Uterus (tissue), 2 donors: Measurements from ENCODE around the gene TNS1.

Experiments
- CTCF ChIP-seq, 4 experiments: fragments of 200-600 bp in 2 of 4; fragments of 450-650 bp in 2 of 4; sonication (generic) in 2 of 4; IDR thresholded peaks; one replicate each; pipeline ENCODE4 v1.5.1; 2016 to 2019; ENCODE audit warnings: antibody characterized with exemption in 4 of 4, mild to moderate bottlenecking in 2 of 4, moderate library complexity in 1 of 4
- POLR2A ChIP-seq, 2 donors: fragments of 450-650 bp; IDR thresholded peaks; one replicate each; pipeline ENCODE4 v1.6.1; 2016; ENCODE audit warnings: antibody characterized with exemption in 2 of 2, mild to moderate bottlenecking in 1 of 2, moderate library complexity in 1 of 2

DNA sequence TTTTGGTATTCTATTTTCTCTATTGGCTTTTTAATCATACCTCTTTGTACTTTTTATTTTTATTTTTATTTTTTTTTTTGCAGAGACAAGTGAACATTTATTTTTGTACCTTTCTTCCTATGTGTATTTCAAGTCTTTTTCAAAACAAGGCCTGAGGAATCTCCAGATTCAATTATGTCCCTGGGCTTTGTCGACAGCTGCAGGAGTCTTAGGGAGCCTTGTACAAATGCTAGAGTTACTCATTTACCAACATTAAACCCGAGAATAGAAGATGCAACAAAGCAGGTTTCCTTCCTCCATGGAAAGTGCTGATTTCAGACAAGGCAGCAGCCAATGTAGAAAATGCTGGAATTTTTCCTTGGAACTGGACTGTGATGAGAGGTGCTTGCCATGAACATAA lies 242.8 kb downstream of the TNS1 start:
- TF ChIP-seq CTCF (IDR thresholded peaks at IDR 0.05) (no peak), POLR2A (IDR thresholded peaks at IDR 0.05) (no peak)
